GM23248 (cell line): ENCODE data around the gene RAB39A.

Source experiments
- EZH2 ChIP-seq: fragments of 200-600 bp; sonication (generic); IDR thresholded peaks from 2 replicates; pipeline ENCODE4 v1.6.1; 2018; ENCODE audit warnings: antibody characterized with exemption, mild to moderate bottlenecking; ENCODE audit not compliant: insufficient read depth, poor library complexity, severe bottlenecking
- EZH2phosphoT487 ChIP-seq: fragments of 200-600 bp; sonication (generic); IDR thresholded peaks from 2 replicates; pipeline ENCODE4 v1.6.1; 2018; ENCODE audit warnings: antibody characterized with exemption, moderate library complexity, mild to moderate bottlenecking, low read depth; ENCODE audit not compliant: insufficient read depth

- TF ChIP-seq EZH2 (no peak), EZH2phosphoT487 (no peak)
Measured at GRCh38 chr11:108008656-108009496, 80.6 kb downstream of the RAB39A start, which contains the start of gene CUL5.
